AG09319 (cell line): ENCODE measurements around the gene UQCR11.

Experiments
- DNase-seq: peaks from one replicate; pipeline ENCODE4 v3.0.0-alpha.2; 2010; ENCODE audit warnings: low read depth; ENCODE audit errors: extremely low read depth
- CTCF ChIP-seq: IDR thresholded peaks from 2 replicates; pipeline ENCODE4 v1.5.1; 2011; ENCODE audit warnings: low read depth, mild to moderate bottlenecking, inconsistent platforms, low read length, moderate library complexity

Gene UQCR11

DNA sequence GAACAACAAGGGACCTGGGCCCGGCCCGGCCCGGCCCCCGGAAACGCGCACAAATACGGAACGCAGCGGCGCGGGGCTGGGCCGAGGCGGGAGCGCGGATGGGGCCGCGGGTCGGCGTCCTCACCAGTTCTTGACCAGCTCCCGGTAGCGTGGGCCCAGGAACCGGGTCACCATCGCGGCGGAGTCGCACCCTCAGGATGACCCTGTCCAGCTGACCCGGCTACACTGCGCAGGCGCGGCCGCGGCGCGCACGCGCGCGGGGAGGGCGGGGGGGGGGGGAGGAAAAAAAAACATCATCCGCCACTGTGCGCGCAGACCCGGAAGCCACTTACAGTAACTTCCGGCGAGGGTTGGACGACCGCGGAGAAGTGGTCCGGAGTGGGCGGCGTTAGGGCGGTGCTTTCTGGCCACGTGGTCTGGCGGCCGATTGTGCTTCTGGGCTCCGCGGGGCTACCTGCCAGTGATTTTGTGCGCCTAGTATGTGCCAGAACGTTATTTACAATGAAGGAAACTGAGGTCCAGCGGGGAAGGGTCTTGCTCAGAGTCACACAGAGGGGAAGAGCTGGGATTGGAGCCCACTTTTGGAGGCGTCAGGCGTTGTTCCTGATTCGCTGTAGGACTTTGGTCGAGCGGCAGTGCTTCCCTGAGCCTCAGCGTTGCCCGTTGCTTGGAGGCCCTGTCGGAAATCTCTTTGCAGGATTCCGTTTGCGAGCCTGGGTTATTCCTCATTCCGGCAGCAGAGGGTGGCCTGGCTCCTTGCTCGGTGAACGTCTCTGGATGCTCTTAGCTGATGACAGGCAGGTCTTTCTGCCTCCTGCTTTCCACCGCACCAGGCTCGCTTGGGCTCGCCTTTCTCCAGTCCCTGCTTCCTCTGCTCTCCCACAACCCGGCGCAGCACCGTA, at the start of gene UQCR11:
UQCR11 (minus strand) TSS at position 227 of the 902 bp plus-strand sequence; CDS start at position 174, 53 bp downstream.
- TF ChIP-seq CTCF, result peak; percentile 70
- peak; percentile 90 for DNase-seq

GRCh38 chr19:1654178-1654792, 49.0 kb upstream of the UQCR11 start:
- TF ChIP-seq CTCF, result no peak
- no peak for DNase-seq

GRCh38 chr19:1653300-1653628, 48.0 kb upstream of the UQCR11 start:
- no peak for TF ChIP-seq CTCF
- DNase-seq, result no peak

DNA sequence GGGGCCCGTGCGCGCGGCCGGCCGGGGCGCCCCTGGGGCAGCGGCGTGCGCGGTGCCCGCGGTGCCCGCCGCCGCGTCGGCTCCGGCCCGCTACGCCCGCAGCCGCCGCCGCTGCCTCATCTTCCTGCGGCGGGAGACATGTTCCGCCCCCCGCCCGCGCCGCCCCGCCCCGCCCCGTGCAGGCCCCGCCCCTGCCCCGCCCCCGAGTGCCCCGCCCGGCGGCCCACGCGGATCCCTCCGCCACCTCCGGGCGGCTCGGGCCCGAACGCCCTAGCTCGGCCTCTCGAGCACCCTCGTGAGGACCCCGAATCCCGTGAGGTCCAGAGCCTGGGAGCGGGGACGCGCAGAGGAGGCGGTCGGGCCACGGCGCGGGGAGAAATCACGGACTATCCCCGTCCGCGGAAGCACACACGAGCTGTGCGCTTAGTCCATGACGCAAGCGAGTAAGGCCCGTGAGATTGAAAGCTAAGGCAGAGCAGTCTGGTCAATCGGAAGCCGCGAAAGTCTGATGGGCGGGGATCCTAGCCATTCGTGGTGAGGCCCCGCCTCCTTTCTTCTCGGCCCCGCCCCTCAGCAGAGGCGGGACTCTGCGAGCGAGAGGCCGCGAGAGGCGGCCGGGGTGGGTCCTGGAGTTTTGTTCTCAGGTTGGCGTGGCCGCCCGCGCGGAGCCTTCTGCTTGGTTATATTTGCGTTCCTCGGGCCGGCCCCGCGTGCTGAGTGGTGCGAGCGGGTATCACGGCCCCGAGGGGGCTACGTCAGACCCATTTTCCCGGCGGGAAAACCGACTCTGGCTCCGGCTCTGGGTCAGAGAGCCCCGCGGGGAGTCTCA, 47.4 kb upstream of the UQCR11 start, which contains the start of gene TCF3:
TCF3 (minus strand) TSS at position 145 of the 829 bp plus-strand sequence. CDS start 2,367 bp downstream, outside the sequence.
- DNase-seq, result peak; percentile 99

DNA sequence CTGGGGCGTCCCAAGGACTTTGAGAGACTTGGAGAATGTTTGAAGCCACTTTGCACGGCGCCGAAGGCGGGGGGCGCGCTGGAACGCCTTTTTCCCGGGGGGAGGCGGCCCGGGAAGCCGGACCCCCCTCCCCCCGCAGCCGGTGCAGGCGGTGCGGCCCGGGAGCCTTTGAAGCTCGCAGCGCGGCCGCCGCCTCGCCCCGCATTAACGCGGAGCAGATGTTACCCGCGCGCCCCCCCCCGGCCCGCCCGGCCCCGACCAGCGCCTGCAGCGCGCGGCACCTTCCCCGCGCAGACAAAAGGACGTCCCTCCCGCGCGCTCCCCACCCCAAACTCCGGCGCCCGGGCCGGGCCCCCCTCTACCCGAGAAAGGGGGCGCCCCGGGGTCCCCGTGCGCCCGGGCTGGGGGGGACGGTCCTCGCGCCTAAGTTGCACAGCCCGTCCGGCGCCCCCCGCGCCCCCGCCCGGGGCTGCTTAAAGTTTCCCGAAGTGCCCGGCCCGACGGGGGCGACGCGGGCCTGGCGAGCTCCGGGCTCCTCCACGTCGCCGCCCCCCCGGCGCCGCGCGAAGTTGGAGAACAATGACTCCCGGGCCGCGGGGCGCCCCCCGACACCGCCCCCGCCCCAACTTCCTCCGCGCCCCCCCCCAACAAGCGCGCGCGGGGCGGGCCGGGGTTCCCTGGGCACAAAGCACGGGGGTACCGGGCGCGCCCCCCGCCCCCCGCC, 46.5 kb upstream of the UQCR11 start:
- TF ChIP-seq CTCF, result no peak
- no peak for DNase-seq

More for the DNA sequence above, 47.4 kb upstream of the UQCR11 start, which contains the start of gene TCF3:
- TF ChIP-seq CTCF, result no peak

DNA sequence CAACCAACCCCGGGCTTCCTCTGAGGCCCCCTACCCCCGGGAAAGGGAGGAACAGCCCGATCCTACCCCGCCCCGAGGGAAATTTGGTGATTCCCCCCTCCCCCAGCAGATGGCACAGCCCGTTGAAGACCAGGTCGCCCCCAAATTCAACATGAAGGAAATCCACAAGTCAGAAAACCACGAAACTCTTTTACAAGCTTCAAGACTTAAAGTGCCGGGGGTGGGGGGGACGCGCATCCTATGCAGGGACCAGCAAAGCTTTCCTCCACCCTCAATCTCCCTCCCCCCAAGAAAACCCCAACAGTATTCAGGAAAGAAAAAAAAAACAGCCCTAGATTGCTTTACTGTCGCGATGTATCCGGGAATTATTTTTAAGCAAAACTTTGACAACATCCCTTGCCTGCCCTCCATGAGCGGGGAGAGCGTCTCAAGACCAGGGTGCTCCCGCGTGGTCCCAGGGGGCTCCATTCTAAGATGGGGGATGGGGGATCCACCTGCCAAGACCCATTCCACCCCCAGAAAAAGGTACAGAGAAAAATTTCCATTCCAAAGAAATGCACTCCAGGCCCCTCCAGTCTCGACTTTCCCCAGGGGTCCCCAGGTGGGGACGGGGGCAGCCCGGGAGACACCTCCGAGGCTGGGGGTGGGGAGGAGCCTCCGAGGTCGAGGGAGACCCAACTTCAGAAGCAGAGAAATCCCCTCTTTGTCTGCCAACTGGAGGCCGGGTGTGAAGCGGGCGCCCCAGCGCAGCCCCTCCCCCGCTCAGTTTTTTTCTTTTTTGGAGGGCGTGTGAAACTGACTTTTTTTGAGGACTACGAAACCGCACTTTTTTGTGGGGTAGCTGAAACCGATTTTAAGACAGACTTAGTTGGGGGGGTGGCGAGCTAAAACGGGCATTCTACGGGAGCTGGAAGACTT, 45.6 kb upstream of the UQCR11 start:
- peak; percentile 2 for TF ChIP-seq CTCF
- DNase-seq, result no peak
